ENCODE results near the gene AWAT2. TPM values are rescaled to one million over a fixed set of nuclear protein-coding genes. Genes with fewer than 3 reads are reported as not detected.

AWAT2 gene
- 0.51 and 1.2 TPM in 2 replicates for total RNA-seq

GRCh38 chrX:70049925-70050324, at the start of gene AWAT2:
Gene AWAT2, minus strand, starts transcription at chrX:70049938. Its CDS starts 6 bp downstream, at chrX:70049932.
- no peak for DNase-seq

- peak; percentile 64 for DNase-seq
Measured at GRCh38 chrX:70096052-70096451, 46.3 kb upstream of the AWAT2 start.

- no peak for DNase-seq
Measured at GRCh38 chrX:70092247-70092646, 42.5 kb upstream of the AWAT2 start.

GRCh38 chrX:70089604-70090297, 40.0 kb upstream of the AWAT2 start:
- DNase-seq, result peak; percentile 63

GRCh38 chrX:70088751-70089150, 39.0 kb upstream of the AWAT2 start:
- no peak for DNase-seq

- DNase-seq, result peak; percentile 68
Measured at GRCh38 chrX:70087857-70088630, 38.3 kb upstream of the AWAT2 start.

GRCh38 chrX:70084592-70085240, 35.0 kb upstream of the AWAT2 start:
- DNase-seq, result no peak

- no peak for DNase-seq
Measured at GRCh38 chrX:70082723-70083122, 33.0 kb upstream of the AWAT2 start.

- DNase-seq, result no peak
Measured at GRCh38 chrX:70079870-70080269, 30.1 kb upstream of the AWAT2 start.

GRCh38 chrX:70079297-70079696, 29.6 kb upstream of the AWAT2 start:
- no peak for DNase-seq

- DNase-seq, result no peak
Measured at GRCh38 chrX:70066646-70067045, 16.9 kb upstream of the AWAT2 start.

GRCh38 chrX:70062961-70063550, 13.3 kb upstream of the AWAT2 start:
- DNase-seq, result no peak

GRCh38 chrX:70062076-70062475, 12.3 kb upstream of the AWAT2 start, which contains the start of gene OTUD6A:
Gene OTUD6A, plus strand, starts transcription at chrX:70062457. Its CDS starts 68 bp downstream, at chrX:70062525.
- no peak for DNase-seq

- no peak for DNase-seq
Measured at GRCh38 chrX:70054391-70054790, 4.7 kb upstream of the AWAT2 start.

- no peak for DNase-seq
Measured at GRCh38 chrX:70052895-70053615, 3.3 kb upstream of the AWAT2 start.

- DNase-seq, result no peak
Measured at GRCh38 chrX:70049406-70049805, 332 bp downstream of the AWAT2 start.

GRCh38 chrX:70046978-70047377, 2.8 kb downstream of the AWAT2 start:
- DNase-seq, result peak; percentile 60

- DNase-seq, result peak; percentile 27
Measured at GRCh38 chrX:70044541-70045245, 5.0 kb downstream of the AWAT2 start.

- DNase-seq, result no peak
Measured at GRCh38 chrX:70043685-70044084, 6.1 kb downstream of the AWAT2 start.

- peak; percentile 9 for DNase-seq
Measured at GRCh38 chrX:70042399-70043371, 7.1 kb downstream of the AWAT2 start.
